Superior temporal gyrus (tissue), 1 donor: ENCODE measurements around the gene PET117.
"Not testable (repeated sequence)": the region's sequence is repeated elsewhere in the genome, so short reads cannot be mapped to it uniquely, and the experiment has no call there.

Source experiments
- DNase-seq: peaks from one replicate; pipeline ENCODE4 v3.0.0-alpha.2; 2016; ENCODE audit errors: extremely low spot score

The PET117 gene, protein sequence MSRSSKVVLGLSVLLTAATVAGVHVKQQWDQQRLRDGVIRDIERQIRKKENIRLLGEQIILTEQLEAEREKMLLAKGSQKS

GRCh38 chr20:18137412-18138265 is at the start of gene PET117, which contains the start of gene KAT14:
Gene PET117, plus strand, starts transcription at chr20:18137863. Its CDS starts 93 bp downstream, at chr20:18137956.
Gene KAT14, plus strand, starts transcription at chr20:18137863. Its CDS starts 4,798 bp downstream, at chr20:18142661.
- peak; percentile 94 for DNase-seq

DNA sequence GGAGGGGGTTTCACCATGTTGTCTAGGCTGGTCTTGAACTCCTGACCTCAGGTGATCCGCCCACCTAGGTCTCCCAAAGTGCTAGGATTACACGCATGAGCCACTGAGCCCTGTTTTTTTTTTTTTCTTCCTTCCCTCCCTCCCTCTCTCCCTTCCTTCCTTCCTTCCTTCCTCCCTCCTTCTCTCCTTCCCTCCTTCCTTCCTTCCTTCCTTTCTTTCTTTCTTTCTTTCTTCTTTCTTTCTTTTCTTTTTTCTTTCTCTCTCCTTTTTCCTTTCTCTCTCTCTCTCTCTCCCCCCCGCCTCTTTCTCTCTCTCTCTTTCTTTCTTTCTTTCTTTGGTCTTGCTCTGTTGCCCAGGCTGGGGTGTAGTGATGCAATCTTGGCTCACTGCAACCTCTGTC is 49.4 kb upstream of the PET117 start:
- not testable (repeated sequence) for DNase-seq

GRCh38 chr20:18088841-18089240 is 48.8 kb upstream of the PET117 start:
- DNase-seq, result not testable (repeated sequence)

- no peak for DNase-seq
These were observed 47.6 kb upstream of the PET117 start for GRCh38 chr20:18090044-18090443.

DNA sequence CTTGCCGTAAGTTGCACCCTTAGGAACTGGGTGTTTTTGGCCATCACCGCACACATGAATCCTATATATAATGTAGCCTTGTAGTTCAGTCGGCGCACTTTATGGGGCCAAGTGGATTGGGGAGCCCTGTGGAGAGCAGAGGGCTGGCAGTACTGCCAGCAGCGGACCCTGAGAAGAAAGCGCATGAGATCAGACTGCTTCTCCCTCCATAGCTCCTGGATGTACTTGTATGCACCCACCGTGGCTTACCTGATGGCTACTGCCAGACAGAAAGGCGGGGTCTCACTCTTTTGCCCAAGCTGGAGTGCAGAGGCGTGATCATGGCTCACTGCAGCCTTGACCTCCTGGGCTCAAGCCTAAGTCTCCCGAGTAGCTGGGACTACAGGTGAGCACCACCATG is 47.2 kb upstream of the PET117 start:
- no peak for DNase-seq

GRCh38 chr20:18091623-18092022 is 46.0 kb upstream of the PET117 start:
- DNase-seq, result no peak

DNA sequence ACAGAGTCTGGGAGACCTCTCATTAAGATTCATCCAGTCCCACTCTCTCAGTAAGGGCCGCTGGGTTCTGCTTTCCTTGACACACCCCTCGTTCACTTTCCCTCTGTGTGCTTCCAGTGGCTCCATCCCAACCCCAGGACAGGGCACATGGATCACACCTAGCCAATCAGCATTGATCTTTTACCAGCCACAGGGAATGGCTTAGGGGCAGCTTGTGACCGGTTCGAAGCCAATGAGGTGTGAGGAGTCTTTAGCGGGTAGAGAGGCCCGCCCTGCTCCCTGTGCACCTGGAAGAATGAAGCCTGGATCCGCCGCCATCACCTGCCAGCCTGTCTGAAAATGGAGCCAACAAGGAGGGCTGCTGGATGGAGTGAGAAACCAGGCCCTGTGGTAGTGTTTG is 44.8 kb upstream of the PET117 start:
- DNase-seq, result no peak

GRCh38 chr20:18093388-18093787 is 44.3 kb upstream of the PET117 start:
- DNase-seq, result no peak

DNA sequence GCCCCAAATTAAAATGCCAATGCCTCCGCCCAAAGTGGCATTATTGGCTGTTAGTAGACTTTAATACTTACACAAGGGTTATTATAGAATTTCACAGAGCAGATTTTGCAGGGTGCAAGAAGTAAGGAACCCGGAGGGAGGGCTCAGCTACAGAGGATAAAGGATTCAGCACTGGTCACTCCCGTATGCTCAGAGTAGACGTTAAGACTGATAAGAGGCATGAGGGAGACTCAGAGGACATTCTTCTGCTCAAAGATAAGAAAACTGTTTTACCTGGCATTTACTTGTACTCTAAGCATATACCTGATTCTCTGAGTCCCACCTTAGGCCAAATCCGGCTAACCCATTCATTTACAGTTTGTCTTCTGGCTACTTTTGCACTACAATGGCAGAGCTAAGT is 43.5 kb upstream of the PET117 start:
- DNase-seq, result no peak

- not testable (repeated sequence) for DNase-seq
These were observed 37.1 kb upstream of the PET117 start for GRCh38 chr20:18100569-18100968.

GRCh38 chr20:18101125-18101810 is 36.4 kb upstream of the PET117 start:
- DNase-seq, result no peak

GRCh38 chr20:18103497-18103896 is 34.2 kb upstream of the PET117 start:
- DNase-seq, result no peak

DNA sequence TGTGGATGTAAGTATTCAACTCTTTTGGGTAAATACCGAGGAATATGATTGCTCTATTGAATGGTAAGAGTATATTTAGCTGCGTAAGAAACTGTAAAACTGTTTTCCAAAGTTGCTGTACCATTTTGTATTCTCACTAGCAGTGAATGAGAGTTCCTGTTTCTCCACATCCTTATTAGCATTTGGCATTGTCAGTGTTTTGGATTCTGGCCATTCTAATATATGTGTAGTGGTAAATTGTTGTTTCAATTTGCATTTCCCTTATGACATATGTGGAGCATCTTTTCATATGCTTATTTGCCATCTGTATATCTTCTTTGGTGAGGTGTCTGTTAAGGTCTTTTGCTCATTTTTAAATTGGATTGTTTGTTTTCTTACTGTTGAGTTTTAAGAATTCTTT is 29.3 kb upstream of the PET117 start:
- no peak for DNase-seq

- DNase-seq, result not testable (repeated sequence)
These were observed 9.1 kb upstream of the PET117 start for GRCh38 chr20:18128574-18128973.

GRCh38 chr20:18132663-18133062 is 5.0 kb upstream of the PET117 start:
- DNase-seq, result no peak

DNA sequence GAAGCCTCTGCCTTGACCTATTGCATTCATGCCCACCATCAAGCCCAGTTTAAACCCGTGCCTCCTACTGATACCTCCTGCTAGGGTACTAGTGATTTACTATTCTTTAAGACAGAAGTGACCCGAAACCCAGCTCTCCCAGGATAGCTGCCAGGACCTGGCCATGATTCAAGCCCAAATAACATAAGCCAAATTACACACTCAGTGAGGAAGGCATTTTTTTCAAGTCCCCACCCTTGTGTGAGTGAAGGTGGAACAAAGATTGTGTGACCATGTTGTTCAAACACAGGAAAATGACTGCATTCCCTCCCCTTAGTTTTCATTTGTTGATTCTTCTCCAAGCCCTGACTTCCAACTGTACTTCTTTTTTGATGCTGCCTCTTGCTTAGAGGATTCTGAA is 3.7 kb upstream of the PET117 start:
- no peak for DNase-seq

- DNase-seq, result no peak
These were observed 561 bp downstream of the PET117 start for GRCh38 chr20:18138266-18138582.

DNA sequence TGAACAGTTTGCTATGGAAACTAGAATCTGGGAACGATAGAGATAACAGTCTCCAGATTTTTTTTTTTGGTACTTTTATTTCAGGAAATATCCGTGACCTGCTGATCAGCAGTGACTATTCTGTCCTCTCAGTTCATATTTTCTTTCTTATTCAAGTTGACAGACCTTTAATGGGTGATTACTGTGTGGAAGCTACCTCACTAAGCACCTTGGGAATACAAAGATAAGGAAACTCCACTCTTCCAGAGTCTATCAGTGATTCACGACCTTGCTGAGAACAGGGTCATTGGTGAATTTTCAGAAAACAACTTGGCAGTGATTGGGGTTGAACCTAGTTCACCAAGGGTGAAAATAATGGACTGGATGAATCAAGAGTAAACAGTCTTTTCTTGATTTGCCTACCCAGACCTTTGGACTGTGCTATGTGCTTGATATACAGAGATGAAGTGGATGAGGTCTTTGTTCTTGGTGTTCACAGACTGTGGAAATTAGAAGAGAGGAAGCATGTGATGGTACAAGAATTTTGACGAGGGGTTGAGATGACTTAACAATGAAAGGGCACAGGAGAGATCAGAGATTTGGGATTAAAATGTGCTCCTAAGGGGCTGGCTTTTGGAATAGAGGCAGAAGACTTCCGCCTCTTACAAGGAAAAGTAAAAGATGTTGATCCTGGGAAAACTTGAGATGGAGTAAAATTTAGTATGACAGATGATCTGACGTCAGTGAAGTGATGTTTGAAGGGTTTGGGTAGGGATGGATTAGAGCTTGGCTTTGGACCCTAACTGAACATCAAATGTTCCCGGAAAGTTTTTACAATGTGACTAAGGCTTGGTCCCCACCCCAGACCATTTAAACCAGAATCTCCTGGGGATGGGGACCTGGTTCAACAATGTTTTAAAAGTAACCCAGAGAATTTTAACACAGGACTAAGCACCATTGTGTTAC is 1.2 kb downstream of the PET117 start:
- DNase-seq, result no peak

- DNase-seq, result no peak
These were observed 2.2 kb downstream of the PET117 start for GRCh38 chr20:18139832-18140231.

- DNase-seq, result no peak
These were observed 7.0 kb downstream of the PET117 start for GRCh38 chr20:18144541-18145099.

- no peak for DNase-seq
These were observed 16.7 kb downstream of the PET117 start for GRCh38 chr20:18154342-18154741.

- DNase-seq, result no peak
These were observed 18.4 kb downstream of the PET117 start for GRCh38 chr20:18156045-18156444.
